ENCODE measurements around the gene FETUB.
"Not testable (repeated sequence)": the region's sequence is repeated elsewhere in the genome, so short reads cannot be mapped to it uniquely, and the experiment has no call there.

FETUB gene

DNA sequence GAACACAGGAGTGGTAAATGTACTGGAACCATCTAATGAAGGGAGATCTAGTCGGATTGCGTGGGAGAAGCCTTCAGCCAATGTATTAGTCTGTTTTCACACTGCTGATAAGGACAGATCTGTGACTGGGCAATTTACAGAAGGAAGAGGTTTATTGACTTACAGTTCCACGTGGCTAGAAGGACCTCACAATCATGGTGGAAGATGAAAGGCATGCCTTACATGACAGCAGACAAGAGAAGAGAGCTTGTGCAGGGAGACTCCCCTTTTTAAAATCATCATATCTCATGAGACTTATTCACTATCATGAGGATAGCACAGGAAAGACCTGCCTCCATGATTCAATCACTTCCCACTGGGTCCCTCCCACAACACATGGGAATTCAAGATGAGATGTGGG lies 42.6 kb downstream of the FETUB start:
- no peak for DNase-seq

DNA sequence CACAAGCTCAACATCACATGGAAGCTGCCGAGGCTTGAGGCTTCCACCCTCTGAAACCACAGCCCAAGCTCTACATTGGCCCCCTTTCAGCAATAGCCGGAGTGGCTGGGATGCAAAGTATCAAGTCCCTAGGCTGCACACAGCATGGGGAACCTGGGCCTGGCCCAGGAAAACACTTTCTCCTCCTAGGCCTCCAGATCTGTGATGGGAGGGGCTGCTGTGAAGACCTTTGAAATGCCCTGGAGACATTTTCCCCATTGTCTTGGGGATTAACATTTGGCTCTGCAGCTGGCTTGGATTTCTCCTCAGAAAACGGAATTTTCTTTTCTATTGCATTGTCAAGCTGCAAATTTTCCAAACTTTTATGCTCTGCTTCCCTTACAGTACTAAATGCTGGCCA lies 43.8 kb downstream of the FETUB start:
- DNase-seq, result no peak

DNA sequence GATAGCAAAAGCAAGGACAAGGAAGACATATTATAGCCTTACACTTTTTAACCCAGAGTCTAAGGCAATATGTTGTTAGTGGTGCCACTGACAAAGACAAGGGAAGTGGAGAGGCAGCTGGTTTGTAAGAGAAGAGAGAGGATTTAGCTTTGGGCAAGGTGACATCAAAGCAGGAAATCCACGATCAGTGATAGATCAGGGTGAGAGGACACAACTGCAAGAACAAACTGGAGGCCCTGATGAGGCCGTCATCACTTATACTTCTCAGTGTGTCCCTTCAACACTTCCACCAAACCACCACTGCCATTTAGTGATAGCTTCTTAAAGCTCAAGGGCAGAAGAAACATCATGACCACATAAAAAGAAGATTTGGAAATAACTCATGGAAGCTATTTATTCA lies 46.3 kb downstream of the FETUB start:
- not testable (repeated sequence) for DNase-seq

DNA sequence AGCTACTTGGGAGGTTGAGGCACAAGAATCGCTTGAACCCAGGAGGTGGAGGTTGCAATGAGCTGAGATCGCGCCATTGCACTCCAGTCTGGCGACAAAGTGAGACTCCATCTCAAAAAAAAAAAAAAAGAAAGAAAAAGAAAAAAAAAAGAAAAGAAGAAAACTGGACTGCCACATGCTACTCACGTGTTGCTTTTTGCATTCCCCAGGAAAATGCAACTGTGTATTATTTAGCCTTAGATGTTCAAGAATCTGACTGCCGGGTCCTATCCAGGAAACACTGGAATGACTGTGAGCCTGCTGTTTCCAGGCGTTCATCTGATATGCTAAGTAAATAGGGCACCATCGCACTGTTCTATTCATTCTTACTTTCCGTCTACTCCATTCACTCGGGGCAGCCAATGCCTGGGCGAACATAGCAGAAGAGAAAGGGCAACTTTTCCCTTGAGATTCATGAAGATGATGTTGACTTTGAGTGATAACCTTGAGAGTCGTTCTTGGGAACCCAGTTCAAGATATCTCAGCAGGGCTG lies 47.0 kb downstream of the FETUB start:
- DNase-seq, result no peak

DNA sequence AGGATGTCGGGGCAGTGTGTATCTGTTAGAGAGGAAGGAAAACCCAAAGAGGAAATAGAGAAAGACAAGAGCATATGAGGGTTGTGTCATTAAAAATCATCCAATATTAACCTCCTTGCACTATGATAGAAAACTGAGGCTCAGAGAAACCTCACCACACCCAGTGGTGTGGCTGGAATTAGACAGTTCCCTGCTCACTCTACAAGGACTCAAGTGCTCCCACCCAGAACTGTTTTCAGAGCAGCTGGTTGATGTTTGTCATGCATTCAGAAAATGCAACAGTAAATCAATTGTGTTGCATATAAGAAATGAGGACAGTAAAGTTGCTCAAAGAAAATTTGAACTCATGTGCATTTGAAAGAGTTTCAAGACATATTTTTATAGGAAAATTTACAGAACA lies 50.1 kb downstream of the FETUB start:
- DNase-seq, result not testable (repeated sequence)

DNA sequence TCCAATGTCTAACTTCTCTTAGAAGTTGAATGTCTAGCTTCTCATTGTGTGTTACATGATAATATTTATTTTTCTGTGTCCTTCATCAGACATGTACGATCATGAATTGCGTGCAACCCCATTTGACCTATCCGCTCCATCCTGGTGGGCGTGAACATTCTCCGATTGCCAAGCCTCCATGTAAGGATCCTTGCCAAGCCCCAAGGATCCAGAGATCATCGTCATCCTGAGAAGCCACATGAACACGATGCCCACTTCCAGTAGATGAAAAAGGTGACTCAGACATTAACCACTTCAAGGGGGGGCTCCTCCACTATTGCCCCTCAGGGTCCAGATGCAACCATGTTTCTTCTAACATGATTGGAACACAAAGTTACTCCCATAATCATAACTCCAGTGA lies 51.5 kb downstream of the FETUB start:
- no peak for DNase-seq

DNA sequence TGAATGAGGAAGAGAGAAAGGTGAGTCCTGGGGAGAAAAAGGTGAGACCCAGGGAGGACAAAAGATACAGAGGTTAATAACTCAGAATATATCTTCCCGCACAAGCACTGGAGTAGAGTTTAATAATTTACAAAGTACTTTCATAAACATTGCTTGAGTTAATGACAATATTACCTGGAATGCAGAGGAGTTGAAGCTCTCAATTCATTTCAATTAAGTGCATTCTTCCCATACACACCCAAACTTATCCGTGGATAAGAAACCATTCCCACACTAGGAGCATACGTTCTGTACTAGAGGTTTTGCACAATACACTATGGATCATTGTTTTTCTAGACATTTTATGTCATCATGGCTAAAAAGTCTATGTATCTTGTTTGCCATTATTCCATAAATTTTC lies 53.6 kb downstream of the FETUB start:
- DNase-seq, result no peak

DNA sequence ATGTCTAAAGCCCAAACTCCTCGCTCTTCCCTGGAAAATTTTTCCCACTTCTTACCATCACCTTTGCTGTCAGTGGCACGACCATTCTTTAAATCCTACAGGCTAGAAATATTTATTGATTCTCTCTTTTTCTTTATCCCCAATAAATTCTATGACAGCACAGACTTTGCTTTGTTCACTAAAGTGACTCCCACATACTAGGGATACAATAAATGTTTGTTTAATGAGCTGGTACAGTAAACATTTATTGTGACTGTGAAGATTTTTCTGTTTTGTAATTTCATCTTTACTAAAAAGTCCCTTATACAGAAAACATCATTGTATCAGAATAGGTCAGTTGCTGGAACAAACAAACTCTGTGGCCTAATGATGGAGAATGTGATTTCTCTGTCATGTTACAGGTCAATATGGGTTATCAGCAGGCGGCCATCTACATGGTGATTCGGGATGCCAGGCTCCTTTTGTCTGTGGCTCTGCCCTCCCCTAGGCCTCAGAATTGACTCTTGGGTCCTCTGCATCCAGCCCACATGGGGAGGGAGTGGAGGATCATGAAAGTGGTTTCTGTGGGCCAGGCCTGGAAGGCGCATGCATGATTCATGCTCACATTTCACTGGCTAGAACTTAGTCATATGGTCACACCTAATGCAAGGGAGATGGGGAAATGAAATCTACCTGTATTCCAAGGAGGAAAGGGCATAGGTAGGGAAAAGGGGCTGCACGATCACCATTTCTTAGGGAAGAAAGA lies 54.3 kb downstream of the FETUB start:
- no peak for DNase-seq

DNA sequence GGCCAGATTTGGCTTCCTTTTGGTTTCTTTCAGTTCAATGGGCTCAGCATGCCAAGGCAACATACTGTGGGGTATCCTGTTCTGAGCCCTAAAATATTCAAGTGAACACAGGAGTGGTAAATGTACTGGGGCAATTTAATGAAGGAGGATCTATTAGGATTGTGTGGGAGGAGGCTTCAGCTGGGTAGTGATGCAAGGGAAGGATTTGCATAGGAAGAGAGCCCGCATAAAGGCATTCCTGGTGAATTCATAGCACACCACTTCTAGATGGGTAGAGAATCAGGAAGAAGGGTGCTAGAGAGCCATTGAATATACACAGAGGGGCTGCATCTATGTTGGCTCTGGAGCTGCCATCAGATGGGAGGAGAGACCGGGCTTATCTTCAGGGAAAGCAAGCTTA lies 56.3 kb downstream of the FETUB start:
- no peak for DNase-seq

DNA sequence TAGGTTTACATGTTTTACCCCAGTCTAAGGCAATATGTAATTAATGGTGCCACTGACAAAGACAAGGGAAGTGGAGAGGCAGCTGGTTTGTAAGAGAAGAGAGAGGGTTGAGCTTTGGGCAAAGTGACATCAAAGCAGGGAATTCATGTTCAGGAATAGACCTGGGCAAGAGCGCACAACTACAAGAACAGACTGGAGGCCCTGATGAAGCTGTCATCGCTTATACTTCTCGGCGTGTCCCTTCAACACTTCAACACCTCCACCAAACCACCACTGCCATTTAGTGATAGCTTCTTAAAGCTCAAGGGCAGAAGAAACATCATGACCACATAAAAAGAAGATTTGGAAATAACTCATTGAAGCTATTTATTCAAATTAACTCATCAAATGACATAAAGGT lies 57.3 kb downstream of the FETUB start:
- DNase-seq, result no peak

DNA sequence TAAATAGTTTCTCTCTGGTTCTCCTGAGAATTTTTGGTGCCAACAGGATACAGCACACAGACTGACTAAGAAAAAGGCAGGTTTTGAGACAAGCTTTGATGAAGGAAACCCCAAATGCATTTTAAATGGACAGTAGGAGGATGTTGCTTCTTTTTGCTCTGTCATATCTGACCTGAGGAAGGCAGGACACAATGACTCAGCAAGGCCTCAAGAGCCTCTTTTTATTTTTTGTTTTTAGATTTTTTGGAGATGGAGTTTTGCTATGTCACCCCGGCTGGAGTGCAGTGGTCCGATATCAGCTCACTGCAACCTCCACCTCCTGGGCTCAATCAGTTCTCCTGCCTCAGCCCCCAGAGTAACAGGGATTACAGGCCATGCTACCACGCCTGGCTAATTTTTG lies 60.1 kb downstream of the FETUB start:
- DNase-seq, result peak; percentile 2

DNA sequence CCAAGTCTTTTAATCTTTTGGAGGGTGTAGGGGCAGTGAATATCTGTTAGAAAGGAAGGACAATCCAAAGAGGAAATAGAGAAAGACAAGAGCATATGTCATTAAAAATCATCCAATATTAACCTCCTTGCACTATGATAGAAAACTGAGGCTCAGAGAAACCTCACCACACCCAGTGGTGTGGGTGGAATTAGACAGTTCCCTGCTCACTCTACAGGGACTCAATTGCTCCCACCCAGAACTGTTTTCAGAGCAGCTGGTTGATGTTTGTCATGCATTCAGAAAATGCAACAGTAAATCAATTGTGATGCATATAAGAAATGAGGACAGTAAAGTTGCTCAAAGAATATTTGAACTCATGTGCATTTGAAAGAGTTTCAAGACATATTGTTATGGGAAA lies 62.3 kb downstream of the FETUB start:
- DNase-seq, result not testable (repeated sequence)

Data from fibroblast of skin of right biceps (primary cell).